Measurements from ENCODE around the gene CMSS1. TPM values are rescaled to one million over a fixed set of nuclear protein-coding genes. Genes with fewer than 3 reads are reported as not detected.
A peak's percentile ranks its signal among the peaks of the same experiment; 100 is the strongest.

CMSS1 gene
- total RNA-seq, 1 donor, result 27.8 TPM

- DNase-seq (ENCODE audit: low read depth), result peak; percentile 25
- H3K4me3 ChIP-seq (ENCODE audit: low read depth, low read length), result no peak overlapping the region
- no peak for TF ChIP-seq CTCF (IDR thresholded peaks at IDR 0.05; ENCODE audit: insufficient read depth, low read length)
These were observed 7.5 kb downstream of the CMSS1 start for GRCh38 chr3:99825004-99825640.

- TF ChIP-seq CTCF (IDR thresholded peaks at IDR 0.05; ENCODE audit: insufficient read depth, low read length), result no peak
- no peak for DNase-seq (ENCODE audit: low read depth)
These were observed 12.2 kb downstream of the CMSS1 start for GRCh38 chr3:99829844-99830243.

GRCh38 chr3:99833617-99834205 is 16.0 kb downstream of the CMSS1 start:
- H3K4me3 ChIP-seq (ENCODE audit: low read depth, low read length), result no peak overlapping the region
- peak; percentile 15 for DNase-seq (ENCODE audit: low read depth)
- no peak for TF ChIP-seq CTCF (IDR thresholded peaks at IDR 0.05; ENCODE audit: insufficient read depth, low read length)

More at GRCh38 chr3:99829844-99830243, 12.2 kb downstream of the CMSS1 start:
- H3K4me3 ChIP-seq (ENCODE audit: low read depth, low read length), result no peak overlapping the region

- TF ChIP-seq CTCF (IDR thresholded peaks at IDR 0.05; ENCODE audit: insufficient read depth, low read length), result no peak
- DNase-seq (ENCODE audit: low read depth), result no peak
- H3K4me3 ChIP-seq (ENCODE audit: low read depth, low read length), result no peak overlapping the region
These were observed 16.7 kb downstream of the CMSS1 start for GRCh38 chr3:99834211-99834957.

DNA sequence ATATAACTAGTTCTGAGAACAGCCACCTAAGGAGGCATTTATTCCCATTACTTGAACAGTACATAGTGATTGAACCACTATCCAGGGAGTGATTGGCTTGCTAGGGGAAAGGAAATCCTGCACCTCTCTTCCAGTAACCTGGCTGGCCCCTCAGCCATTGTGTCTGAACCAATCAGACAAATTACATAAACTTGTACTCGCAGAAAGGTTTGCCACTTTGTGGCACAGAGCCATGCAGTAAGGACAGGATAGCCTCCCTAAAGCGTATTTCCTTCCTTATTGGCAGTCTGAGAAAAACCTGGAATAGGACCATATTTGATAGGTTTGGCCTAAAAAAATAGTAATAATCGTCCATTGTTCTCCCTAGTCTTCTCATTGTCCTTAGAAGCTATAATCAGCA is 19.0 kb downstream of the CMSS1 start:
- H3K4me3 ChIP-seq (ENCODE audit: low read depth, low read length), result no peak overlapping the region
- no peak for TF ChIP-seq CTCF (IDR thresholded peaks at IDR 0.05; ENCODE audit: insufficient read depth, low read length)
- DNase-seq (ENCODE audit: low read depth), result no peak

- no peak overlapping the region for H3K4me3 ChIP-seq (ENCODE audit: low read depth, low read length)
- DNase-seq (ENCODE audit: low read depth), result no peak
These were observed 20.1 kb downstream of the CMSS1 start for GRCh38 chr3:99837715-99838114.

More at GRCh38 chr3:99837715-99838114, 20.1 kb downstream of the CMSS1 start:
- no peak for TF ChIP-seq CTCF (IDR thresholded peaks at IDR 0.05; ENCODE audit: insufficient read depth, low read length)
